ENCODE results near the gene KCNG2.

The KCNG2 gene

GRCh38 chr18:79834834-79835233 lies 37.1 kb downstream of the KCNG2 start:
- Histone ChIP-seq H3K4me1 (no peaks in the 10 kb centered on the region), H3K27ac (no peak overlapping the region), H3K4me3 (no peak overlapping the region), H3K27me3 (peaks cover 0 to 30% of the 10 kb centered on the region in 2 donors), H3K9me3 (no peaks in the 10 kb centered on the region), H3K36me3 (no peaks in the 10 kb centered on the region)
- DNase-seq = peak in 1 of 2 donors; percentile 24
- intact Hi-C loops (cut with DNase I; ENCODE audit: low total_unique reads) = no loop called here
- TF ChIP-seq CTCF (IDR thresholded peaks at IDR 0.05) = no peak

GRCh38 chr18:79841936-79842335 lies 44.2 kb downstream of the KCNG2 start:
- Histone ChIP-seq H3K9me3 (peaks cover 3 to 16% (median 11%) of the 10 kb centered on the region in 3 donors), H3K36me3 (no peaks in the 10 kb centered on the region), H3K27ac (no peak overlapping the region), H3K4me3 (no peak overlapping the region), H3K4me1 (no peaks in the 10 kb centered on the region), H3K27me3 (no peaks in the 10 kb centered on the region)
- DNase-seq = peak in 1 of 2 donors; percentile 55
- no peak for TF ChIP-seq CTCF (IDR thresholded peaks at IDR 0.05)
- intact Hi-C loops (cut with DNase I; ENCODE audit: low total_unique reads) = no loop called here

- no peaks in the 10 kb centered on the region for H3K36me3 ChIP-seq
- no peak for TF ChIP-seq CTCF (IDR thresholded peaks at IDR 0.05)
- peak in 1 of 2 donors; percentile 25 for DNase-seq
These were observed 47.3 kb downstream of the KCNG2 start for GRCh38 chr18:79844999-79845563.

GRCh38 chr18:79846936-79847557 lies 49.3 kb downstream of the KCNG2 start:
- DNase-seq = peak in 1 of 2 donors; percentile 27
- no peak for TF ChIP-seq CTCF (IDR thresholded peaks at IDR 0.05)
- intact Hi-C loops (cut with DNase I; ENCODE audit: low total_unique reads) = no loop called here
- H3K4me3 ChIP-seq = no peak overlapping the region
- no peaks in the 10 kb centered on the region for H3K36me3 ChIP-seq
- no peak overlapping the region for H3K27ac ChIP-seq
- no peaks in the 10 kb centered on the region for H3K27me3 ChIP-seq
- no peaks in the 10 kb centered on the region for H3K4me1 ChIP-seq
- H3K9me3 ChIP-seq = peaks cover 0 to 11% (median 6%) of the 10 kb centered on the region in 3 donors

More at GRCh38 chr18:79844999-79845563, 47.3 kb downstream of the KCNG2 start:
- no peaks in the 10 kb centered on the region for H3K27me3 ChIP-seq
- no peaks in the 10 kb centered on the region for H3K4me1 ChIP-seq
- H3K9me3 ChIP-seq = peaks cover 3 to 16% (median 11%) of the 10 kb centered on the region in 3 donors
- H3K27ac ChIP-seq = no peak overlapping the region
- intact Hi-C loops (cut with DNase I; ENCODE audit: low total_unique reads) = no loop called here
- no peak overlapping the region for H3K4me3 ChIP-seq

- Histone ChIP-seq H3K4me3 (no peak overlapping the region), H3K9me3 (peaks cover 0 to 6% (median 1%) of the 10 kb centered on the region in 3 donors), H3K4me1 (no peaks in the 10 kb centered on the region), H3K27ac (no peak overlapping the region), H3K27me3 (no peaks in the 10 kb centered on the region), H3K36me3 (no peaks in the 10 kb centered on the region)
- peak in 1 of 2 donors; percentile 46 for DNase-seq
- intact Hi-C loops (cut with DNase I; ENCODE audit: low total_unique reads) = no loop called here
- no peak for TF ChIP-seq CTCF (IDR thresholded peaks at IDR 0.05)
These were observed 50.0 kb downstream of the KCNG2 start for GRCh38 chr18:79847606-79848293.
